Stimulated activated CD4-positive, alpha-beta T cell treated with anti-CD3 and anti-CD28 coated beads, Interleukin-15, amount 100 ng/mL, for 24 hours (primary cell): Measurements from ENCODE around the gene TMEM72.
A peak's percentile ranks its signal among the peaks of the same experiment; 100 is the strongest.

Source experiments
- DNase-seq: peaks from one replicate; pipeline ENCODE4 v3.0.0-alpha.2; 2020

Gene TMEM72

GRCh38 chr10:44890696-44891563 is 20.2 kb upstream of the TMEM72 start:
- no peak for DNase-seq

- DNase-seq = no peak
These were observed 19.4 kb upstream of the TMEM72 start for GRCh38 chr10:44891721-44892120.

- DNase-seq = no peak
These were observed 17.3 kb upstream of the TMEM72 start for GRCh38 chr10:44893604-44894468.

- DNase-seq = no peak
These were observed 16.4 kb upstream of the TMEM72 start for GRCh38 chr10:44894691-44895090.

GRCh38 chr10:44895280-44895679 is 15.9 kb upstream of the TMEM72 start:
- DNase-seq = no peak

- no peak for DNase-seq
These were observed 14.1 kb upstream of the TMEM72 start for GRCh38 chr10:44897049-44897448.

GRCh38 chr10:44898665-44899064 is 12.5 kb upstream of the TMEM72 start:
- no peak for DNase-seq

- DNase-seq = no peak
These were observed 11.6 kb upstream of the TMEM72 start for GRCh38 chr10:44899450-44900080.

- no peak for DNase-seq
These were observed 8.1 kb upstream of the TMEM72 start for GRCh38 chr10:44902941-44903545.

- no peak for DNase-seq
These were observed 4.7 kb upstream of the TMEM72 start for GRCh38 chr10:44906486-44906885.

GRCh38 chr10:44907556-44907955 is 3.6 kb upstream of the TMEM72 start:
- no peak for DNase-seq

GRCh38 chr10:44908066-44908749 is 2.9 kb upstream of the TMEM72 start:
- no peak for DNase-seq

- no peak for DNase-seq
These were observed 2.1 kb upstream of the TMEM72 start for GRCh38 chr10:44908936-44909630.

GRCh38 chr10:44909910-44910309 is 1.2 kb upstream of the TMEM72 start:
- DNase-seq = no peak

GRCh38 chr10:44910602-44911001 is 535 bp upstream of the TMEM72 start:
- DNase-seq = no peak

- no peak for DNase-seq
These were observed 814 bp downstream of the TMEM72 start for GRCh38 chr10:44911951-44912350.

GRCh38 chr10:44913350-44914081 is 2.4 kb downstream of the TMEM72 start:
- peak; percentile 17 for DNase-seq

- no peak for DNase-seq
These were observed 3.8 kb downstream of the TMEM72 start for GRCh38 chr10:44914891-44915290.

GRCh38 chr10:44916429-44916828 is 5.3 kb downstream of the TMEM72 start:
- no peak for DNase-seq

GRCh38 chr10:44917848-44918247 is 6.7 kb downstream of the TMEM72 start:
- DNase-seq = no peak

GRCh38 chr10:44920252-44920651 is 9.1 kb downstream of the TMEM72 start:
- DNase-seq = no peak
